ENCODE results near the gene REV1. TPM values are rescaled to one million over a fixed set of nuclear protein-coding genes. Genes with fewer than 3 reads are reported as not detected.
"Not testable (repeated sequence)": the region's sequence is repeated elsewhere in the genome, so short reads cannot be mapped to it uniquely, and the experiment has no call there.

REV1 gene
- total and polyA plus RNA-seq, 7 donors = 7.2 to 73.1 (median 41.7) TPM

GRCh38 chr2:99477054-99477453, 12.8 kb downstream of the REV1 start:
- no peak overlapping the region for H3K27ac ChIP-seq
- no peaks in the 10 kb centered on the region for H3K36me3 ChIP-seq
- H3K27me3 ChIP-seq = no peaks in the 10 kb centered on the region
- DNase-seq = no peak
- 94 to 95% methylated on average over 6 of the region's 6 CpGs for WGBS, 2 donors
- H3K4me1 ChIP-seq = peaks cover 0 to 81% (median 57%) of the 10 kb centered on the region in 4 donors
- TF ChIP-seq POLR2AphosphoS5 (IDR thresholded peaks at IDR 0.05) (no peak), CTCF (IDR thresholded peaks at IDR 0.05) (no peak), POLR2A (IDR thresholded peaks at IDR 0.05) (no peak), EP300 (IDR thresholded peaks at IDR 0.05) (no peak)
- H3K4me3 ChIP-seq = no peak overlapping the region
- H3K9me3 ChIP-seq = no peaks in the 10 kb centered on the region
- intact Hi-C loops (cut with DNase I) = no loop called here

- Histone ChIP-seq H3K27ac (no peak overlapping the region), H3K4me3 (no peak overlapping the region), H3K9me3 (no peaks in the 10 kb centered on the region), H3K4me1 (peaks cover 0 to 78% (median 54%) of the 10 kb centered on the region in 4 donors), H3K27me3 (no peaks in the 10 kb centered on the region), H3K36me3 (no peaks in the 10 kb centered on the region)
- WGBS, 2 donors = 98 to 99% methylated on average over 3 of the region's 3 CpGs
- no peak for DNase-seq
- intact Hi-C loops (cut with DNase I) = no loop called here
- TF ChIP-seq POLR2A (IDR thresholded peaks at IDR 0.05) (no peak), POLR2AphosphoS5 (IDR thresholded peaks at IDR 0.05) (no peak), CTCF (IDR thresholded peaks at IDR 0.05) (no peak), EP300 (IDR thresholded peaks at IDR 0.05) (no peak)
Observed at GRCh38 chr2:99476629-99477028, 13.2 kb downstream of the REV1 start.

- H3K36me3 ChIP-seq; H3K27ac ChIP-seq; H3K4me3 ChIP-seq; H3K9me3 ChIP-seq; DNase-seq; intact Hi-C loops (cut with DNase I); H3K27me3 ChIP-seq: not testable (repeated sequence)
- 87 to 93% methylated on average over 4 of the region's 4 CpGs for WGBS, 2 donors
- H3K4me1 ChIP-seq = peaks cover 0 to 67% (median 44%) of the 10 kb centered on the region in 4 donors
Observed at GRCh38 chr2:99475095-99475494, 14.7 kb downstream of the REV1 start.

GRCh38 chr2:99473518-99474083, 16.2 kb downstream of the REV1 start:
- no peak for TF ChIP-seq EP300 (IDR thresholded peaks at IDR 0.05)
- no peak for TF ChIP-seq CTCF (IDR thresholded peaks at IDR 0.05)
- TF ChIP-seq POLR2AphosphoS5 (IDR thresholded peaks at IDR 0.05) = no peak
- no peak for TF ChIP-seq POLR2A (IDR thresholded peaks at IDR 0.05)
- intact Hi-C loops (cut with DNase I) = no loop called here
- no peaks in the 10 kb centered on the region for H3K9me3 ChIP-seq
- WGBS, 2 donors = 46 to 70% methylated on average over 2 of the region's 2 CpGs
- no peak overlapping the region for H3K27ac ChIP-seq
- no peak overlapping the region for H3K4me3 ChIP-seq
- H3K27me3 ChIP-seq = no peaks in the 10 kb centered on the region
- H3K36me3 ChIP-seq = no peaks in the 10 kb centered on the region
- peaks cover 0 to 58% (median 37%) of the 10 kb centered on the region in 4 donors for H3K4me1 ChIP-seq
- no peak for DNase-seq

GRCh38 chr2:99472600-99472960, 17.2 kb downstream of the REV1 start:
- Histone ChIP-seq H3K4me1 (peaks cover 0 to 52% (median 36%) of the 10 kb centered on the region in 4 donors), H3K9me3 (no peaks in the 10 kb centered on the region), H3K27ac (no peak overlapping the region), H3K27me3 (no peaks in the 10 kb centered on the region), H3K36me3 (no peaks in the 10 kb centered on the region), H3K4me3 (no peak overlapping the region)
- intact Hi-C loops (cut with DNase I) = no loop called here
- TF ChIP-seq EP300 (IDR thresholded peaks at IDR 0.05) = no peak
- TF ChIP-seq POLR2AphosphoS5 (IDR thresholded peaks at IDR 0.05) = no peak
- TF ChIP-seq CTCF (IDR thresholded peaks at IDR 0.05) = no peak
- TF ChIP-seq POLR2A (IDR thresholded peaks at IDR 0.05) = no peak
- 14 to 72% methylated on average over 1 of the region's 1 CpG for WGBS, 2 donors
- DNase-seq = no peak

Measured in sigmoid colon (tissue), 7 donors.